ENCODE results near the gene CKS1B.

The CKS1B gene

DNA sequence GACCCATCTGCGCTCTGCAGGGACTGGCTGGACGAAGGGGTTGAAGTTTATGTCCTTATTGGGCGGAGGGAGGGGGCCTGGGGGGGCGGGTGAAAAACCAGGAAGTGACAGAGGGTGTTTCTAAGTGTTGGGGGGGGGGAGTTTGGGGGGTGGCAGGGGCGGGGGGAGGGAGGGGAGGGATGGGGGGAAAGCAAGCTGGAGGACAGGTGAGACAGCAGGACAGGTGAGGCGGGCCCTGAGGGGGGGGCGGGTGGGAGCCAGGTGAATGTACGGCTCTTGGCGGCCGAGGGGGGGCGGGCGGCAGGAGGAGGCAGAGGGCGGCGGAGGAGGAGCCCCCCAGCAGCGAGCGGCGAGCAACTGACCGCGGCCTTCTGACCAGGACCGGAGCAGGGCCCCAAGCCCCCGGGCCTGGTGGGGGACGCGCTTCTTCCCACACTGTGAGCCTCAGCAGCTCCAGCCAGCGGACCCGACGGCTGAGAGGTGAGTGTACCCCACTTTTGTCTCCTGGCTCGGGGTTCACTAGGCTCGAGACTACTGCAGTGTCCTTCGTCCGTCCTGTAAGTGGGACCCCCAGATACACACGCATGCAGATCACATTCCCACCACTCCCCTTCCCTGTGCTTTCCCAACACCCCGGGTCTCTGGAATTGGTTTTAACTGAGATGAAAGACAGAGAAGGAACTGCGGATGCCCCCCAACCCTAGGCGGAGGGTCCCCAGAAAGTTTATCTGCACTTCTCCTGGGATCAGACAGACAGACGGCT lies 28.2 kb downstream of the CKS1B start, which contains the start of gene ZBTB7B:
TSS of gene ZBTB7B (plus strand) at position 339 of the 763 bp plus-strand sequence. CDS start 11,859 bp downstream, outside the sequence.
- no peak for DNase-seq (ENCODE audit: low read depth)

- DNase-seq (ENCODE audit: low read depth): no peak
These were observed 28.8 kb downstream of the CKS1B start for GRCh38 chr1:155003227-155003765.

DNA sequence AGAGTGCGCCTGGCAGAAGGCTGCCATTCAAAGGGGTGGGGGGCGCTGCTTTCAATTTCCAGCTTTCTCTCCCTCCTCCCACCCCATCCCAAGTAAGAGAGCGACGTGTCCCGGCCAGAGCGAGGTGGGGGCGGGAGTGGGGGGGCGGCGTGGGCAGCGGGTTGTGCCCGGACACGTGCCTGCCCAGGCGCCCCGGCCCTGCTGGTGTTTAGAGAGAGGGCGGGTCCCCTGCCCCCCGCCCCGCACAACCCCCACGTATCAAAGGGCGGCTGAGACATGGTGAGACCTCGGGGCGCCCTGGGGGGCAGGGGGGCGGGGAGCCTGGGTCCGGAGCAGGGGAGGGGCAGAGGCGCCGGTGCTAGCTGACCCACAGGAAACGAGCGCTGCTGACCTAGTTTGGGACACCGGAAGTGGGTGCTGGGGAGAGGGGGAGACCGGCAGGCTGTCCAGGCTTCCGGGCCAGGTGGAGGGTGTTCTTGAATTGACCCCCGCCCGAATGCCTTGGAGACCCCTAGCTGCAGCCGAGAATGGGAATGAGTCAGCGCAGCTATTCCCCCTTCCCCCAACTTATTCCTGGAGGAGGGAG lies 29.4 kb downstream of the CKS1B start:
- no peak for DNase-seq (ENCODE audit: low read depth)

- DNase-seq (ENCODE audit: low read depth): no peak
These were observed 30.0 kb downstream of the CKS1B start for GRCh38 chr1:155004352-155005075.

DNA sequence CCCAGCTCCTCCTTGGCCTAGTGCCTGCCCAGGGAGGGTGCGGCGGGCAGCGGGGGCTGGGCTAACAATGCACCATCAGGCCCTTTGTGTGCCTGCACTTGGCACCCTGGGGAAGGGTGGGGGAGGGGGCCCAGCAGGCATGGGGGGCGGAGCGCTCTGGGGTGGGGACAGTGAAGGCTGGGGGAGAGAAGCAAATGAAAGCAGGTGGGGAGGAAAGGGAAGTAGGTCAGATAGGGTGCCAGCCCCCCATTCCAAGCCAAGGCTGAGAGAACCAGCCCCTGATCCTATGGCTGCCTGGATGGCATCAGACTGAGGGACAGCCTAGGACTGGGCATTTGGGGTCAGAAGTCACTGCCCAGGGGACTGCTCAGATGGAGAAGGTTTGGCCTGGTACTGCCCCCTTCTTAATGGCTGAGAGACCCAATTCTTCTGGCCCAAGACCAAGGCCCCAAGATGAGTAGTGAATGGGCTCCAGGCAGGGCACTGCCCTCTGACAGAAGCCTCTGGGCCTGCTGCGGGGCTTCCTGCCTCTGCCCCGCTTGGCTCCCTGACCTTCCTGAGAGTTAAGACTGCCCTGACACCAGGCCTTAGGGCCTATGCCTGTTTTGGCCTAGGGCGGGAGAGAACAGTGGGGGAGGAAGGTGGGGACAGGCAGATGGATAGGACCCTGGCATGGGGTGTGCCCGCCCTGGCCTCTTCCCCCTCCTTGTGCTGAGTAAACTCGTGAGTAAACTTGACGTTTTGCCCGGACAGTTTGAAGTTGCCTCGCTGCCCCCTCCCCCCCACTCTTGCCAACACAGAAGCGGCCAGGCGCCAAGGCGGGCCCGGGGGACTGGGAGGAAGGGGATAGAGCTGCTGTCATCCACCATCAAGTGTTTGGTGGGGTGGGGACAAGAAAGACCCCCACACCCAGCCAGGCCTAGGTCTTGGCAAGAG lies 30.9 kb downstream of the CKS1B start:
- DNase-seq (ENCODE audit: low read depth): no peak

- no peak for DNase-seq (ENCODE audit: low read depth)
These were observed 32.2 kb downstream of the CKS1B start for GRCh38 chr1:155006601-155007101.

GRCh38 chr1:155007251-155007828 lies 32.9 kb downstream of the CKS1B start:
- DNase-seq (ENCODE audit: low read depth): no peak

DNA sequence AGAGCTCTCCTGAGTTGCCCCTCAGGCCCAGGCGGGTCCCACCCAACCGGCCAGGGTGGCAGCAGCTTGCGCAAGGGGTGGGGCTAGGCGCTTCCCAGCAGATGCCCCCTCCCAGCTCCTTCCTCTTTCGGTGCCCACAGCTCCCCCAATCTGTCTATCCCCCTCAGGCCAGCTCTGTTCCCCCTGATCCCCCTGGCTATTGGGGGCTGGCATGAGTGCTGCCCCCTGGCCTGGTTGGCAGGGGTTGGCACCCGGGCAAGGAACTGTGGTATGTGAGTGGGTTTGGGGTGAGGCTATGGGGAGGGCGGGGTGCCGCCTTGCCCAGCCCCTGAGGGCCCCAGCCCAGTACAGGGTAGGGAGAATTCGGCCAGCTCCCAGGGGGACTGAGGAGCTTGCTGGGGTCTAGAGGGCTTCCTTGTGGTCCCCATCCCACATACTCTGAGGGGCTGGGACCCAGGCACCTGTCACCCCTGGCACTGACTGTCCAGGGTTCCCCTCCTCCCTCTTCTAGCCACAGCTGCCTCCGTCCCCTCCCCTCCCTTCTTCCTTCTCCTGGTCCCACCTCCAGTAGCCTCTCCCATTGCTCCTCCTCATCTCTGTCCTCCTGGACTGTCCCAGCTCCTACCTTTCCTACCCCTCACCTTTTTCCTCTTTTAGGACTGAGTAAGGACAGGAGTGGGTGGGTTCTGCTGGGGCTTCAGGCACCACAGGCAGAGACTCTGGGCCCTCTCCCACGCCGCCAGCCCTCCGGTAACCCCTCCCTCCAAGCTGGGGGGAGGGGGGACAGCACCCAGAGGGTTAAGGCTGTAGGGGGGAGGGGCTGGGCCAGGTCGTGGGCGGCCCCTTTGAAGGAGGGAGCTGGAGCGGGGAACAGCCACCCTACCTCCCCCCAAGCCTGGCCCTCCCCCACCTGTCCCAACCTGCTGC lies 33.8 kb downstream of the CKS1B start:
- no peak for DNase-seq (ENCODE audit: low read depth)

GRCh38 chr1:155009221-155009711 lies 34.8 kb downstream of the CKS1B start:
- no peak for DNase-seq (ENCODE audit: low read depth)

- no peak for DNase-seq (ENCODE audit: low read depth)
These were observed 35.3 kb downstream of the CKS1B start for GRCh38 chr1:155009742-155010141.

DNA sequence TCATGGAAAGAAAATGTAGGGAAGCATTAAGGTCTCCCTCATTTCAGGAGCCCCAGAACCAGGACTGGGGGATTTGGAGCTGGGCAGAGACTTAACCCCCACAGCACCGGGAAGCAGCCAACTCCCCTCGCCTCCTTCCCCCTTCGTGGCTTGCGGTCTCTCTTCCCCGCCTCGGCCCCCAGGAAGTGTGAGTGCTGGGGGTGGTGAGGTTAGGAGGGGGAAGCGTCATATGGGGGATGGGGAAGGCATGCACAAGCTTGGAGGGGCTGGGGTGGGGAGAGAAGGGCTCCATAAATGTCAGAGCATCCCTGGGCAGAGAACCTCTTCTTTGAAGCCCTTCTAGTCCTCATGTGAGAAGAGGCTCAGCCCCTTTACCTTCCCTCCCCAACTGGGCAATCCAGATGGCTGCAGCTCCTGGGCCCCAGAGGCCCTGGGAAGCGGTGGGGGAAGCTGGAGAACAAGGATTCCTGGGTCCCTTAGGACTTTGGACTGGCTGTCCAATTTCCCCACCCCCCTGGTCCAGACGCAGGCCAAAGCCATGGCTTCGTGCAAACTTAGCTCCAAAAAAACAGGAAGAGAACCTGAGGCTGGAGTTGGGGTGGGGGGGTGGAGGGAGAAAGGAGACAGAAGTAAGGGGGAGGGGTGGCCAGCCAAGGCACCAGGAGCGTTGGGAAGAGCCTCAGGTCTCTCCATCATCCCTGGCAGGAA lies 35.9 kb downstream of the CKS1B start:
- no peak for DNase-seq (ENCODE audit: low read depth)

- DNase-seq (ENCODE audit: low read depth): no peak
These were observed 36.5 kb downstream of the CKS1B start for GRCh38 chr1:155011004-155011416.

- no peak for DNase-seq (ENCODE audit: low read depth)
These were observed 37.0 kb downstream of the CKS1B start for GRCh38 chr1:155011437-155012025.

GRCh38 chr1:155012026-155012546 lies 37.6 kb downstream of the CKS1B start:
- no peak for DNase-seq (ENCODE audit: low read depth)

DNA sequence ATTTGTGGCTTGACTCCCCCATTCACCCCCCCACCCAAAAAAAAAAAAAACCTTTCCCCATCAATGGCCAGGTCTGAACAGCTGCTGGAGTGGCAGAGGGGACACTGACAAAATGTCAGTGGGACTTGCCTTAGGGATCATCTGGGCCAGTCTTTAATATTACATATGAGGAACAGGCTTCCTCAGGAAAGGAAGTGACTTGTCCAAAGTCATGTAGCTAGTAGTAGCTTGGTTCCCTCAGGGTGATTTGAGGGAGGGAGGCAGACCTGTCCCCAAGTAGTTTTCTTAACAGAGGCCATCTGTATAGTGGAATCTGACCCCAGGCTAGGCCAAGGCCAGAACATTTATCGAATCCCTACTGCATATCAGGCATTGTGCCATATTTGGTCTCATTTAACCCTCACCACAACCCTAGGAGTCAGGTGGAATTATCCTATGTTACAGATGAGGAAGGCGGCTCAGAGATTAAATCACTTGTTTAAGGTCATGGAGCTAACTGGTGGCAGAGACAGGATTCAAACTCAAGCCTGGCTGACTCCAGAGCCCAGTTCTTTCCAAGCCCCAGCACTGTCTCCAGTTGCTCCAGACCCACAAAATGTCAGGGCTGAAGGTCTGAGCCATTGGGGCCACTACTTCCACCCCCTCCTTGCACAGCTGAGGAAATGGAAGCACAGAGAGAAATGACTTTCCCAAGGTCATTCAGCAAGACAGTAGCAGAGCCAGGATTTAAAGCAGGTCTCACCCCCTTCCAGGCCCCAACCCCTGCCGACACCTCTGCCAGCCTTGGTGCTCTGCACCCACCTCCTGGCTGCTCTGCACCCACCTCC lies 38.5 kb downstream of the CKS1B start:
- DNase-seq (ENCODE audit: low read depth): no peak

DNA sequence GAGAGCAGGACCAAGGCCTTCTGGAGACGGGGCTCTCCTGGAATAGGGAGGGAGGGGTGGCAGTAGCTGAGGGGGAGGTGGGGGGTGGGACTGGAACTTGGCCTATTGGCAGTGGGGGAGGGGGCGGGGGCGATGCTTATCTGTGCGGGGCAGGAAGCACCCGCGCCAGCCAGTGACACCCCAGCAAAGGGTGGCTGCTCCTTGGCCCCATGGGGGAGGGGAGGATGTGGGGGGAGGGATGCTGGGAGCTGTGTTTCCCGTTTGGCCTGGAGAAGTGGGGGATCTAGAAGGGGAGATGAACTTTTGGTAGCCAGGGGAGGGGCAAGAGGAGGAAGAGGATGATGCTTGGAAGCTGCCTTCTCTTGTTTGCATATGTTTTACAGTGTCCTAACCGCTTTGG lies 39.2 kb downstream of the CKS1B start:
- no peak for DNase-seq (ENCODE audit: low read depth)

DNA sequence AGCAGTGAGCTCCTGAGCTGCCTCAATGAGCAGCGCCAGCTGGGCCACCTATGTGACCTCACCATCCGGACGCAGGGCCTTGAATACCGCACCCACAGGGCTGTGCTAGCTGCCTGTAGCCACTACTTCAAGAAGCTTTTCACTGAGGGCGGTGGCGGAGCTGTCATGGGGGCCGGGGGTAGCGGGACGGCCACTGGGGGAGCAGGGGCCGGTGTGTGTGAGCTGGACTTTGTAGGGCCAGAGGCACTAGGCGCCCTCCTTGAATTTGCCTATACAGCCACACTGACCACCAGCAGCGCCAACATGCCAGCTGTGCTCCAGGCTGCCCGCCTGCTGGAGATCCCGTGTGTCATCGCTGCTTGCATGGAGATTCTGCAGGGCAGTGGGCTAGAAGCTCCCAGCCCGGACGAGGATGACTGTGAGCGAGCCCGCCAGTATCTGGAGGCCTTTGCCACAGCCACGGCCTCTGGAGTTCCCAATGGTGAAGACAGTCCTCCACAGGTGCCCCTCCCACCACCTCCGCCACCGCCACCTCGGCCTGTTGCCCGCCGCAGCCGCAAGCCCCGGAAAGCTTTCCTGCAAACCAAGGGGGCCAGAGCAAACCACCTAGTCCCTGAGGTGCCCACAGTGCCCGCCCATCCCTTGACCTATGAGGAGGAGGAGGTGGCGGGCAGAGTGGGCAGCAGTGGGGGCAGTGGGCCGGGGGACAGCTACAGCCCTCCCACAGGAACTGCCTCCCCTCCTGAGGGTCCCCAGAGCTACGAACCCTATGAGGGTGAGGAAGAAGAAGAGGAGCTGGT lies 40.4 kb downstream of the CKS1B start:
- no peak for DNase-seq (ENCODE audit: low read depth)
